Activated CD4-positive, alpha-beta T cell treated with anti-CD3 and anti-CD28 coated beads, Interleukin-10, Interleukin-2, amounts not matched to agents 100 ng/mL and 50 ng/mL, durations not matched to agents 16 hours and 8 hours (primary cell): ENCODE measurements around the gene PDZRN4.

ENCODE experiments used
- DNase-seq: peaks from one replicate; pipeline ENCODE4 v3.0.0-alpha.2; 2020

The PDZRN4 gene

DNA sequence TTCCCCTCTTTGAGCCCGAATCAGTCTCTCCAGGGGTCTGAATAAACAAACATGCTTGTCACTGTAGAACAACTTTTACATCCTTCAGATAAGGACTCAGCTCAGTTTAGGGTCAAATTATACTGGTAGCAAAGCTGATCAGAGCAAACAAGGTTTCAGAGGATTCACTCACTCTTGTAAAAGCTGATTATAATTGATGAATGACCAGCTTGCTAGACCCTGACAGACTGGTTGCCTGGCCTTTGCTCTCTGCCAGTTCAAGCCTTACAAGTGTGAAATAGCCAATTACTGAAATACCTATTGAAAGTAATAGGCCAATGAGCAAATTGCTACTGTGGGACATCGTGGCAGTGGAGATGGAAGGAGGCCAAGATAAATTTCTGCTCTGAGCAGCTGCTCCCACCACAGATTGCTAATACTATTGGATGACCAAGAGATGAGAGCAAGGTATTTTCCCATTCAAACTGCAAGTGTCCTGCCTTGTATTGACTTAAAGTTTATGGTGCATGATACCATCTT, 177.6 kb downstream of the PDZRN4 start:
- no peak for DNase-seq

DNA sequence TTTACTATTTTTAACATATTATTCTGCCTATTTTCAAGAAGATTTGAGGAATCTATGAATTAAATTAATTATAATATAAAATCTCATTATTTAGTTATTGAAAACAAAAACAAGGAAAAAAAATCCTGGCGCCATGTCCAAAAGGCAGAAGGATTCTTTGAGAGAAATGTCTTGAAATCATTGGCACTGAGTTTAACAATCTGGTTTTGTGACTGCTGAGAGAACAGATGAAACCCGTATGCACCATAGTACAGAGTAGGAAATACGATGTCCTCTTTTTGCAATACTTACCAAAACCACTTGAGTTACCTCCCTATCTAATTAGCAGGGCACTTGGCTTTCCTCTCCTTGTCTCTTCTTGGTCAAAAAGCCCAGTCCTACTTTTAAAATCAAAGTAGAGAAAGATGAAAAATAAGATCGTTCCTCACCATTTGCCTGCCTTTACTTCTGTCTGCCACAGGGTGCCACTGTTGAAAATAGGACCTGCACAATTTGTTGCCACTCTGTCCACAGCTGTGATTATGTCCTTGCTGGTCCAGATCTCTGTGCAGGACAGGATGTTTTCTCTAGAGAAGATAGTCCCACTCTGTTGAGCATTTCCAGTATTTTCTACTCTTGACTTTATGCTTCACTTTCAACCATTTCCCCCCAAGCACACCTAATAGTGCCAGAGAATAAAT, 179.7 kb downstream of the PDZRN4 start:
- no peak for DNase-seq

DNA sequence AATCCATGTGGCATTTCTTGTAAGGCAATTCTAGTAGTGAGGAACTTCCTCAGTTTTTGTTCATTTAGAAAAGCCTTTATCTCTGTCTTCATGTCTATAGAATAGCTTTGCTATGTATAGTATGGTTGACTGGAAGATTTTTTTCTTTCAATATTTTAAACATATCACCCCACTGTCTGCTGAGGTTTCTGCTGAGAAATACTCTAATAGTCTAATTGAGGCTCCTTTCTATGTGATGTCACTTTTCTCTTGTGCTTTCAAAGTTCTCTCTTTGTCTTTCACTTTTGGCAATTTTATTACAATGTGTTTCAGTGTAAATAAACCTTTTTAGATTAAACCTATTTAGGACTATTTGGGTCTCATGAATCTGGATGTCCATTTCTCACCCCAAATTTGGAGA, 192.8 kb downstream of the PDZRN4 start:
- no peak for DNase-seq

DNA sequence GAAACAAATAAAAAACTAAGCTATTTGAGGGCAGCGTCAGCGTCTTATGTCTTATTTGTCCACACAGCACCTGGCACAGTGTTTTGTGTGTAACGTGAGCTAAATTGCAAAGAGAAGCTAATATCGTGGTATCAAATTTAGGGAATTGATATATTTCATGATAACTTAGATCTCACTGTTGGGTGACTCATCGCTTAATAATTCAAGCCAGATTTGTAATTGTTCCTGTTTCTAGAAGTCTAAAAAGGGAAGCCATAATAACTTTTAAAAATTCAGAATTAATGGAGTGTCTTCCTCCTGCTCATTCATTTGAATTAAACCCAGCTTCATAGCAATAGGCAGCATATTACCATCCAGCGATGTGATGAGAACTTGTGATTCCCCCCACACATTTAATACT, 214.7 kb downstream of the PDZRN4 start:
- DNase-seq: no peak

DNA sequence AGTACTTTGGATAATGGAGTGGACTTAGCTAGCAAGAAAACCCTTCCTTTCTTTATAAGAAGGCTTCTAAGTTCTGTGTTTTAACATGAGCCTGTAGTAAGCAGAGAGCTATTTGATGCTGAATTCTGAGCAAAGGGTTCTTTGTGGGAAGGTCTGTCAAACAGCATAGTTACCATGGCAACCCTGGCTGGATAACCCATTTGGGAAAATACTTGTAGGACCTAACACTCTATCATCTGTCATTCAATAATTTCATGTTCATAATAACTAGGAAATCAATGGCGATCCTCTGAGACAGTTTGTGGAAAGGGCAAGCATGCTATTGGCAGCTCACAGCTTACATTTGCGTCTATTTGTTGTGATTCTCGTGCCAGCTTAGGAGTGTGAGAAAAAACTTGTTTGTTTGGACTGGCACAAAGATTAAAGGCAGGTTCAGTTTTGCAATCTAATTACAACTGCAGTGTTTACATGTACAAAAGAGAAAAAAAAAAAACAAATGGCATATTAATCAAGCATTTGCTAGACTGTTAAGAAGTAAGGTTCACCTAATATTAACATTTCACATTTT, 219.2 kb downstream of the PDZRN4 start:
- DNase-seq: no peak

DNA sequence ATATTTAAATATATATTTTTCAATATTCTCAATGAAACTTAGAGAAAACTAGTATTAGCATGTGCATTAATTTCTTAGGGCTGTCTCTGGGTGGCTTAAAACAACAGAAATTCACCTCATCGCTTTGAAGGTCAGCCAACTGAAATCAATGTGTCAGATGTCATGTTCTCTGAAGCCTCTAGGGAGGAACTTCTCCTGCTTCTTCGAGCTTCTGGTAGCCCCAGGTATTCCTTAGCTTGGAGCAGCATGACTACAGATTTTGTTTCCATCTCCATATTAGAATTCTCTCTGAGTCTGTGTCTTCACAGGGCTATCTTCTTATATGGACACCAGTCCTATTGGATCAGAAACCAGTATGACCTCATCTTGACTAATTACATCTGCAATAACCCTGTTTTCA, 221.5 kb downstream of the PDZRN4 start:
- no peak for DNase-seq

DNA sequence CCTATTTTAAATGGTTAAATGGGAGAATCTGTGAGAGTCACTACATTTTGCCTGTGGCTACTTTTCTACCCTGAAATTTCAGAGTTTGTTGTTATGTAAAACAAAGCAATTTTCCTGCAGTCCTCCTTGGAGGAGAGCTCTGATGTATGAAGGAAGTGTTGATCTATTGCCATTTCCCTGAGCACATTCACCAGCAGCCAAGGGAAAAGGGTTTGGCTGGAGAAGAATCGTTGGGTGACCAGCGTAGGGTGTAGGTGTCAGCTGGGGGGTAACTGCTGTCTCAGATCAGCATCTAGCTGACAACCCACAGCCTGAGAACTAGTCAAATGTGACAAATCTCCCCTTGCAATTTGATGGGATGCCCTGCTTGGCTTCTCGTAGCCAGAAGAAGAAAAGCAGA, 230.5 kb downstream of the PDZRN4 start:
- no peak for DNase-seq

DNA sequence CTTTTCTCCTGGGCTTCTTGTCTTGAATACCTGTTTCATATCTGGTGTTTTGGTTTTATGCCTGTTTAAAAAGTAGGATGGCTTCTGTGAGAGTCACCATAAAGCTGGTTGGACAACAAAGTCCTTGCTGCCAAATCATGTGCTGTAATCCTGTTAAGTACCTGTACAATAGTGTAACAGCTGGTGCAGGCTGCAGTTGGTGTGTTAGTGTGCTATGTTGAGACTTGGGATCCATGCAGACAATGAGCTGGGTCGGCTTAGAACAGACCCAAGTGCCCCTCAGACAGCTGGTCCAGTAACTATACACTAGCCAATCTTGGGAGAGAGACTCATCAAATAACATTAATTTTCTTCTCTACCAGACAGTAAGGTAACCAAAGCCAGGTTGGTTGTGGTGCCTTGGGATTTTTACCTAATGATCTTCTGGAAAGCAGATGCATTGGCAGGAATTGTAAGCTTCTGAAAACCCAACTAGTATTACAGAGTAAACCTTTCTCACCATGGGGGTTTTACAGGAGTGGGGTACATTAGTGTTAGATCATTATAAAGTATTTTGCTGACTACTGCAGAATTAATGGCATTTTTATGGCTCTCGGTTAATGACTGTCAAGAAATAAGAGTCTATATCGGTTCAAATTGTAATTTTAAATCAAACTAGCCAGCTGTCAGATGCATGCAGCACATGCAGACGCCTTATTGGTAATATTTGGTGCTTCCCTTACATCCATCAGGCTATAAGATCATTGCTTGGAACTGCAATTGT, 231.2 kb downstream of the PDZRN4 start:
- no peak for DNase-seq

DNA sequence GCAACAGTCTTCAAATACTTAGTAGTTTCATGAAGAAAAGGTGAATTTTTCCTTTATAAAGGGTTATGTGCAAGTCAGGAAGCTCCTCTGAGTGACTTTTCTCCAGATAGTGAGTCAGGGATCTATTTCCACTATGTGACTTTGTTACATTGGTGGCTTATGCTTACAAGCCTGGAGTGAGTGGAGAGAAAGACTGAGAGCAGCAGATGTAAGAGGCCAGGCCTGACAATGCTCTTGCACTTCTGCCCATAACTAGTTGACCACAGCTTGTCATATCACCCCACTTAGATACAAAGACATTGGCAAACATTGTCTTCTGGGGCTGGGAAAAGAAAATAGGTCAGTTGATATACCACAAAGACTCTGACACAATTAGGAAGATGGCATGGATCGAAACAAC, 236.5 kb downstream of the PDZRN4 start:
- no peak for DNase-seq

DNA sequence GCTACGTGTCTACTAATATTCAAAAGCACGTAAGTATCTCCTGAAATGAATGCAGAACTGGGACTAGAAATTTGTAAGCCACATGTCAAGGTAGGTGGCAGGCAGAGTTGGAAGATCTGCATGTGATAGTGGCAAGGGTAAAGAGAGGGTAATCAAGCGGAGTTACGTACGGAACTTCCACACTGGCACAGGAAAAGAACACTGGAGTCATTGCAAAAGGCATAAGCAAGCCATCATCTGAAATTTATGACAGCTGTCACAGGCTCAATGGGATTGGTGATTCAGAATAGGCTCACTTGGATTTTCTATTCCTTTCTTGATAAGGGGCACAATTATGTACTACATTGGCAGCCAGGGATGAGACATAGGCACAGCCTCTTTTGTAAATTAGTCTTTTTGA, 245.3 kb downstream of the PDZRN4 start:
- no peak for DNase-seq

DNA sequence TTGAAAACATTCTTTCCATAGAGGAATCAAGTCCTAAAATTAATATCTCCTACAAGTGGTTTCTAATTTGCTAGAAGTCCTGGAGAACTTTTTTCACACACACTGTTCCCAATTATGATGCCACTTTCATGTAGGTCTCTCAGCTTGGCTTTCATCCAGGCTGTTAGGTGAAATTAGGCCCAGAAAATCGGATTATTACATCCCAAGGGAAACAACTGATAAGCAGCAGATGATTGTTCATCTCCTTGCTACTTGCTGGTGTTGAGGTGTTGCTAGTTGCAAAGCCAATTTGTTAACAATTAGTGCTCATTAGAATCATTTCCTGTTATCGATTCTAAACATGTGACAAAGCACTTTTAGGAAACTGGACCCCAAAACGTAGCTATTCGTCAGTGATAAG, 248.0 kb downstream of the PDZRN4 start:
- no peak for DNase-seq

DNA sequence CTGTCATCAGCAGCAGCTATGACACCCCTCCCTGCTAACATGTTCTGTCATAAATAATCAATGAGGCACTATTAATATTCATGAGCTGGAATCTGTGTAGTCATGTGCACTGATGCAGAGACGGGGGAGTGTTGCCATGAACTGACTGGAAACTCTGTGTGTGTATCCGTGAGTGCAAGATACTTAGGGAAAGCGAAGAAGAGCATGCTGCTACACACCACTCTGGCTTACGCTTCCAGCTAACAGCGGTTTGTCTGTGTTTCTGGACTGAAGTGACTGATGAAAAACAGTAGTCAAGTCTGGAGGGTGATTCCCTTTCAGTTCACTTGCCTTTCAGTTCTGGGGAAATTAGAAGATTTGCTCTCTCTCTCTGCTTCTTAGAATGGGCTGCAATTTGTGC, 249.4 kb downstream of the PDZRN4 start:
- no peak for DNase-seq

DNA sequence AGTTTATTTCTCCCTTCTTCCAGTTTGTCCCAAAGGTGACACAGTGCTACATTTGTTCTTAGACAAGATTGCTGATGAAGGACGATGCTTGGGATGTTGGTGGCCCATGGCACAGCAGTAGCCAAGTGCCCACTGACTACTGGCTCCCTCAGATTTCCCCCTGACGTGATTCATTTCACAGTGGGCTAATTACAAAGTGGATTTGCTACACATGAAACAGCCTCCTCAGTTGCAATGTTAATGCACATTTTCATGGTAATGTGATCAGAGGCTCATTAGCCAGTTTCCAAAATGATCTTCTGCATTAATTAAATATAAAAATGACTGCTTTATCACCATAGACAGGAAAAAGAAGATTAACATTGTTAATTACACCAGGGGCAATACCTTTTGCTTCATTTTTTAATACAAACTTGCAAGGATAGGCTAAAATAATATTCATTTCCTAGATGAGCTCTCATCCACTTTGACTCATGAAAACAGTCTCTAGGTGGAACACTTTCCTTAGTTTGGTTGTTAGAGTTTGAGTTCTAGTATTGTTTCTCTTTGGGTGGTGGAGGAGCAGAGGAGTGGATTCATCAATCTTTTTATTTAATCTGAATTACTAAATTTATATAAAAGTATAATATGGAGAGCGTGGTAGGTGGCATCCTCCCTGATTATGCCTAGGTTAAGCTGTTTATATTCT, 250.9 kb downstream of the PDZRN4 start:
- no peak for DNase-seq

DNA sequence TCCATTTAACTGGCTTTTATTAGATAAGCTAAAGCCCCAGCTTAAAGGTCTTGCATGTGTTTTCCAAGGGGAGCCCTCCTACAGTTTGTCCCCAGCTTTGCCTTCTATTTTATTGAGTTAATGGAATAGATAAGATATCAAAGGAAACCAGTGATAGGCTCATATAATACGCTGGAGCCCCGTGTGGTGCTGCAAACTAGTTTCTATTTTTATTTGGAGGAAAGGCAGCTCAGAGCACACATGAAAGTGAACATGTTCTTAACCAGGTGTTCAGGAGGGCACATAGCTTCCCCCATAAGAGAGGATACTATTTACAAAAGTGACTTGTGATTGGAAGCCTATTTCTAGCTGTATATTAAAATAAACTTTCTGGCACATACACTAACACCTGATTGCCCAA, 251.7 kb downstream of the PDZRN4 start:
- DNase-seq: no peak

DNA sequence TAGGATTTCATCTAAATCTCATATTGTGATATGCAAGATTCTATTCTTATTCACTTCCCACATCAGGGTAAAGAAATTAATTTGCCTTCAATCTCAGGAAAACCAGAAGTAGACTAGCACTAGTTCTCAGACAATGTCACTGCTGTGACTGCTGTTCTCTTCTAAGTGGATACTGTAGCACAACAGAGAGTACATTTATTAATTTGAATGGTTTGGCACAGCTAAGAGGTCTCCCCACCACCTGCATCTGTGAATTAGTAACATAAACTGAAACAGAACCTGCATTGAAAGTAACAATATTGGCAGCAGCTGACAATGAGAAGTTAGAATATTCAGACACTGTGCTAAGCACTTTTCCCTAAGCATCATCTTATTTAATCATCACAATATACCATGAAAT, 253.1 kb downstream of the PDZRN4 start:
- DNase-seq: no peak

DNA sequence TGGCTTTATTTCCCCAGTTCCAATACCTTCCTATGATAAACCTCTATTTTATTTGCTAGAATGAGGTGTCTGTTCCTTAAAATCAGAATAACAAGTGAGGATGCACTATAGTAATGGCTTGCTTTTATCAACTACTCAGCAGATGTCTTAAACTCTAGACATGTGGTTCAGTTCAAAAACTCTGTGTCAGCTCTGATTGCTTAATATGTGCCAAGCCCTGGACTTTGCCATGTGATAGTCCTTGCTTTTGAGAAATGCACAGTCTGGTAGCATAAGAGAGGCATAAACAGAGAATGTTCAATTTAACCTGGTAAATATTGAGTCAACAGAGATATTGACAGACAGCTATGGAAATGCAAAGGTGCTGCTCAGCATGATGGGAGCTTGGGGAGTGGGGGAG, 254.8 kb downstream of the PDZRN4 start:
- no peak for DNase-seq

DNA sequence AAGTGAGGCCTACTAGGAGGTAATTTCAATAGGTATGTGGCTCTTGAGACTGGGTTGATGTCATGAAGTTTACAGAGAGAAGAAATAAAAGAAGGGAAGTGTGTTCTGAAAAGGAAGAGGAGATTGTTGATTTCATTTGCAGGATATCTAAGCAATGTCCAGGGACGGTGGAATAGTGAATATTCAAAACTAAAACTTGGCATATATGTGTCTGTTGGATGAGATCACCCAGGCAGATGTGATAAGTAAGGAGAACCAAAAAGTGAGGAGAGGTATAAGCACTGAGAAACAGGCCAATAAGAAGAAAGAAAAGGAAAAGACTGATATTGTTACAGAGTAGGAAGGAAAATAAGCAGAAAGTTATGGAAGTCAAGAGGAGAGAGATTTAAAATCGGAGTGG, 255.6 kb downstream of the PDZRN4 start:
- no peak for DNase-seq

DNA sequence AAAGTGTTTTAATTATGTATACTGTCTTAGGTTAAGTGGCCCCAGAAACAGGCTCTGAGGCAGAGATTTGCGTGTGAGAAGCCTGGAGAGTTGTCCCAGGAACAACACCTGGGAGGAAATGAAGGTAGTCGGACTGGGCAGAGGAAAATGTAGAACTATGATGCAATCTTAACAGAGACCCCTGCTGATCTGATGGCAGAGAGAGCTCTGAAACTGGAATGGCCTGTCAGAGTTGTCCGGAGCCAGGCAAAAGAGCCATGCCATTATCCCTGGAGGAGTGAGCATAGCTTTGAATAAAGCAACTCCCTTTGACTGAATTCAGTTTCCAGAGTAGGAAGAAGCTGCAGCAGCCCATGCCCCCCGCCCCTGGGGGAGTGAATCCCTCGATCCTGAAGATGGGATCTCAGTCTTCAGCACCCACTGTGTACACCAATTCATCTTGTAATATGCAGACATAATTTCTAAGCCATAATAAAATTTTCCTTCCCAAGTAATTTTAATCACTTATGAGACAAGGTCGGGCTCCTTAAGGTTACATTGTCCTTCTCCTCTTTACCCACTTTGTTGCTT, 264.8 kb downstream of the PDZRN4 start:
- no peak for DNase-seq

DNA sequence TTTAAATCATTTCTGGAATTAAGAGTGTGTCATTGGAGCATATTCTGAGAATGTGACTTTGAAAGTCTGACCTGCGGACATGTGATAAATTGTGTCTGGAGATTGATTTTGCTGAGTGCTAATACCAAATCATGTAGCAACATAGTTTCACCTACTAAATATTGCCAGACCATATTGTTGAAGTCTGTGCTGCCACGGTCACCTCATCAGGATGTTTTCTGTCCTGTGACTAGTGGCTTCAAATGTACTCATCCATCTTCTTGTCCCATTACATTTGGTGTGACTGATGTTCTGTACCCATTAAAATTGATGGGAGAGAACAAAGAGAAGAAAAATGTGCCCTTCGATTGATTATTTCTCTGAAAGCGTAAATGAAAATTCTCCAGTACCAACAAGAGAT, 265.3 kb downstream of the PDZRN4 start:
- no peak for DNase-seq

DNA sequence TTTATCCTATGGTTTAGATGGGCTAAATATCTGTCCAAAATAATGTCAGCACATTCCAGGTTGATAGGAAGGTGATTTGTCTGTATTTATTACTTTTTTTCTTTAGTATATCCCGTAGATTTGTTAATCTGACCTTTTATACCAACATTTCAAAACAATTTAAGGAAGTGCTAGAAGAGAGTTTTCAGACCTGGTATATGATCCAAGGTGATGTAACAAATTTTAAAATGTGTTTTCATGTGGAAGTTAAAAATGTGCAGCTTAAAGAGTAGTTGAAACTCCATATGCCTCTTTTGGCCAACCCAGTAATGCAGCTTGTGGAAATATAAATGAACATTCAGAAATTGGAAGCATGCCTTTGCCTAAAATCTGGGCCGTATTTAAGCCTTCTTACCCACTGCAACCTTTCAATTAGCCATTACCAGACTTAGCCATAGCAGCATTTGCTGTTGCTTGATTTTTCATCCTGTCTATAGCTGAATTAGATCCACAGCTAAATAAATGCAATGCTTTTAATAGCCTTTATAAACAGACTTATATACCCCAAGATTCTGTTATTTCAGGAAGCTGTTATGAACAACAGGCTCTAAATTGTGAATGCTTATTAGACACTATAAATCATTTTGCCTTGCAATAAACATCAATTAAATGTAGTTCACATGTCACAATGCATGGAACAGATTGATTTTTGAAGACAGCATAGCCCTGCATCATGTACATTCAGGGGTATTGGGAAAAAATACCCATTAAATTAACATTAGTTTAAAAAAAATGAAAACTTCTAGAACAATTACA, 271.2 kb downstream of the PDZRN4 start:
- DNase-seq: no peak

DNA sequence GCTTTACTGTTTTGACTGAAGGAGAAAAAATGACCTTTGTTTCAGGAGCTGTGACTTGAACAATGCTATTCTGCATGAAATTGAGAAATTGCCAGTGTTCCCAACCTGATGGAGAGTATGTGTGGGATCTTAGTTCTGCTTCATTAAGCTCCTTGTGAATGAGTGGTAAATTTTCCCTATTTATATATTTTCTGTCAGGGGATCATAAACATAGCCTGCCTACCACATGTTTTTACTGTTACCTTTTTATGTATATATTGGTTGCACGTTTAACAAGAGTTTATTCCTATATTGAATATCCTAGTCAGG, 271.7 kb downstream of the PDZRN4 start:
- DNase-seq: no peak

DNA sequence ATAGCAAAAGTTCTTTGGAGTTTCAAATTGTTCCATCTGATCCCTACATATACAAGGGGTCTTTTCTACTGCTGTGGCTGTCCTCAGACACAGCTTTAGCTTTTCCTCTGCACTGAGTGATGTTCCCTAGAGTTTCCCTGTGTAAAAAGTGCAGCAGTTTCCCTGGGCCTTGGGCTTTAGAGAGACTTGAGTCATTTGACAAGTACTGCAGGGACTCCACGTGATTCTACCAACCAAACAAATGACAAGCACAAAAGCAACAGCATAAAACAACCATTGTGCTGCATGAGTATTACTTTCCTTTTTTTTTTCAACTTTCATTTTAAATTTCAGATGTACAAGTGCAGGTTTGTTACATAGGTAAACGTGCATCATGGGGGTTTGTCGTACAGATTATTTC, 272.8 kb downstream of the PDZRN4 start:
- DNase-seq: no peak

DNA sequence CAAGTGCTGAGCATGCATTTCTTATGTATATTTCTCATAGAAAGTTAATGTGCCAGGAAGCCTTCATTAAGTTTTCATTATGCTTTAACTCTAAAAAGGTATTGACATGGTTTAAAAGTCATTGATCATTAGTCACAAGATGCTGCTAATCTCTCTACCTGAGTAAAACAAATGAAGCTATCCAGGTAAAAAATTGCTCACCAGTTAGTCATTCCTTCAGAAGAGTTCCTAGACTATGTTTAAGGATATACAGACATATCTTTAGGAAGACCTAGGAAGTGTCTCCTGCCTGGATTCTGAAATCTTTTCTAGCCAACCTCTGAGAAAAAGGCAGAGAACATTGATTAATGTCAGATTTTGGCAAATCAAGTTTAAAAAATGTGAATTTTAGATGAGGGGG, 274.2 kb downstream of the PDZRN4 start:
- no peak for DNase-seq
